ENCODE data around the gene SNX15.

DNA sequence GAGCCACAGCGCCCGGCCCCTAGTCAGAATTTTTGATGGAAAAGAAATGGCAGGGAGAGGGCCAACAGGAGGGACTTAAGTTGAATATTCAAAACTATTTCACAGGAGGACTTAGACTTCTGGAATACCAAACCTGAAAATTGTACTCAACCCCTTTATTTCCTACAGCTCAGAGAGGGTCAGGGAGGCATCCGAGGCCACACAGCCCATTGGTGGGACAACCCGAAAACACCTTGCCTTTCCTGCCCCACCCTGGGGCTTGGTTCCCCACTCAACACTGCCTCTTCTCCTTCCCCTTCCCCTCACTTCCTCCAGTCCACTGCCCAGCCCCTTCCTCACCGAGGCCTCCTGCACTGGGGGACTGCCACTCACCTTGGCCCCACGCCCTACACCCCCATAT lies 29.8 kb downstream of the SNX15 start:
- TF ChIP-seq, protein P1, sequence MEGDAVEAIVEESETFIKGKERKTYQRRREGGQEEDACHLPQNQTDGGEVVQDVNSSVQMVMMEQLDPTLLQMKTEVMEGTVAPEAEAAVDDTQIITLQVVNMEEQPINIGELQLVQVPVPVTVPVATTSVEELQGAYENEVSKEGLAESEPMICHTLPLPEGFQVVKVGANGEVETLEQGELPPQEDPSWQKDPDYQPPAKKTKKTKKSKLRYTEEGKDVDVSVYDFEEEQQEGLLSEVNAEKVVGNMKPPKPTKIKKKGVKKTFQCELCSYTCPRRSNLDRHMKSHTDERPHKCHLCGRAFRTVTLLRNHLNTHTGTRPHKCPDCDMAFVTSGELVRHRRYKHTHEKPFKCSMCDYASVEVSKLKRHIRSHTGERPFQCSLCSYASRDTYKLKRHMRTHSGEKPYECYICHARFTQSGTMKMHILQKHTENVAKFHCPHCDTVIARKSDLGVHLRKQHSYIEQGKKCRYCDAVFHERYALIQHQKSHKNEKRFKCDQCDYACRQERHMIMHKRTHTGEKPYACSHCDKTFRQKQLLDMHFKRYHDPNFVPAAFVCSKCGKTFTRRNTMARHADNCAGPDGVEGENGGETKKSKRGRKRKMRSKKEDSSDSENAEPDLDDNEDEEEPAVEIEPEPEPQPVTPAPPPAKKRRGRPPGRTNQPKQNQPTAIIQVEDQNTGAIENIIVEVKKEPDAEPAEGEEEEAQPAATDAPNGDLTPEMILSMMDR (IDR thresholded peaks at IDR 0.05): no peak
- TF ChIP-seq POLR2A (IDR thresholded peaks at IDR 0.05): no peak
